K562 (cell line): ENCODE data around the gene BEND4. TPM values are rescaled to one million over a fixed set of nuclear protein-coding genes. Genes with fewer than 3 reads are reported as not detected.

Experiments used
- ATAC-seq: fragments of 200-7000 bp; cut with Tn5 transposase; 3 replicates; pipeline ENCODE4 v1.9.1; 2020; ENCODE audit warnings: moderate library complexity
- BruUV-seq: library from RNA; stranded (reverse); fragments of 400-500 nt; replicated peaks from 2 replicates; lab custom pipeline; 2021; lab: Mats Ljungman, UMichigan
- CTCF ChIA-PET: fragments of 300-600 bp; formaldehyde crosslinking; extraction: SDS; loops from one replicate; lab custom pipeline; 2021; ENCODE audit warnings: low intra/inter-chr PET ratio; lab: Yijun Ruan, JAX
- POLR2A ChIA-PET: fragments of 300-600, 350-650 bp; sonication (Branson Sonifier 250); formaldehyde crosslinking; extraction: SDS; loops from one replicate; lab custom pipeline; 2021; ENCODE audit warnings: antibody characterized with exemption, inconsistent platforms; lab: Yijun Ruan, JAX
- DNase-seq, 4 experiments: peaks; one replicate each; pipeline versions ENCODE4 v3.0.0 to v3.0.0-alpha.2; 2011 to 2018; ENCODE audit warnings: low spot score in 3 of 4, mixed read lengths in 3 of 4; ENCODE audit errors: extremely low read depth in 1 of 4
- FAIRE-seq: peaks from 2 replicates; lab custom pipeline; 2011; peaks lifted over from hg19 to GRCh38; lab: Jason Lieb, UNC
- H2AFZ ChIP-seq: 2 replicates; pipeline ENCODE4 v1.6.0; 2011; ENCODE audit warnings: low read depth, low read length, control low read depth, inconsistent platforms
- H3K27ac ChIP-seq: fragments of 200-600 bp; 3 replicates; pipeline ENCODE4 v1.8.0; 2011; ENCODE audit warnings: low read depth, mild to moderate bottlenecking, control low read depth, inconsistent platforms, low read length, moderate library complexity, mixed read lengths; ENCODE audit errors: extremely low read depth
- H3K27me3 ChIP-seq, 2 experiments: fragments of 300-600 bp in 1 of 2; 2 replicates in 1 of 2; 3 replicates in 1 of 2; pipeline versions ENCODE4 v1.6.0 to v1.8.0; 2011; ENCODE audit warnings: inconsistent platforms in 2 of 2, low read length in 2 of 2, mild to moderate bottlenecking in 1 of 2, mixed read lengths in 1 of 2, moderate library complexity in 1 of 2; ENCODE audit not compliant: control insufficient read depth in 2 of 2, insufficient read depth in 2 of 2
- H3K36me3 ChIP-seq: fragments of 300-600 bp; 3 replicates; pipeline ENCODE4 v1.8.0; 2011; ENCODE audit warnings: mild to moderate bottlenecking, low read length, inconsistent platforms; ENCODE audit not compliant: control insufficient read depth, insufficient read depth
- H3K4me1 ChIP-seq, 2 experiments: fragments of 200-600 bp in 1 of 2; replicated peaks in 1 of 2; 2 replicates in 1 of 2; 3 replicates in 1 of 2; pipeline versions ENCODE4 v1.5.1 to v1.8.0; 2011; ENCODE audit warnings: inconsistent platforms in 2 of 2, low read length in 2 of 2, mild to moderate bottlenecking in 1 of 2, mixed read lengths in 1 of 2, moderate library complexity in 1 of 2; ENCODE audit not compliant: control insufficient read depth in 2 of 2, insufficient read depth in 2 of 2
- H3K4me2 ChIP-seq: 2 replicates; pipeline ENCODE4 v1.6.1; 2011; ENCODE audit warnings: low read length, control low read depth, inconsistent platforms, mixed read lengths; ENCODE audit not compliant: insufficient read depth
- H3K4me3 ChIP-seq: fragments of 200-600 bp; sonication (generic), shearing (Covaris generic); 2 replicates; pipeline ENCODE4 v1.5.1; 2016; ENCODE audit warnings: control low read depth, inconsistent platforms
- H3K79me2 ChIP-seq: fragments of 200-600 bp; 3 replicates; pipeline ENCODE4 v1.8.0; 2011; ENCODE audit warnings: low read length, inconsistent platforms; ENCODE audit not compliant: control insufficient read depth, insufficient read depth
- H3K9ac ChIP-seq, 2 experiments: 2 replicates each; pipeline versions ENCODE4 v1.6.0 to v1.6.1; 2011; ENCODE audit warnings: low read depth in 2 of 2, low read length in 2 of 2, control low read depth in 1 of 2, inconsistent platforms in 1 of 2, mild to moderate bottlenecking in 1 of 2, mixed read lengths in 1 of 2; ENCODE audit not compliant: insufficient read depth in 1 of 2
- H3K9me1 ChIP-seq: one replicate; pipeline ENCODE4 v1.6.0; 2011; ENCODE audit warnings: inconsistent platforms, mild to moderate bottlenecking, low read length, moderate library complexity; ENCODE audit not compliant: control insufficient read depth, insufficient read depth
- H3K9me3 ChIP-seq: replicated peaks from 2 replicates; pipeline ENCODE4 v1.5.1; 2011; ENCODE audit warnings: low read depth, low read length, inconsistent platforms; ENCODE audit not compliant: control insufficient read depth, insufficient read depth
- H4K20me1 ChIP-seq: replicated peaks from 2 replicates; pipeline ENCODE4 v1.6.1; 2011; ENCODE audit warnings: low read length, inconsistent platforms, mixed read lengths; ENCODE audit not compliant: control insufficient read depth, insufficient read depth
- CREBBP ChIP-seq: IDR thresholded peaks from one replicate; pipeline ENCODE4 v1.6.1; 2012; ENCODE audit warnings: low read depth, mild to moderate bottlenecking, control low read depth, inconsistent platforms, low read length
- ELF4 ChIP-seq: fragments of 450-650 bp; formaldehyde crosslinking; IDR thresholded peaks from 2 replicates; pipeline ENCODE4 v1.4.0; 2022; ENCODE audit warnings: missing genetic modification characterization
- IRF2 ChIP-seq: sonication (generic); formaldehyde crosslinking; IDR thresholded peaks from 2 replicates; pipeline ENCODE4 v1.8.1; 2022; ENCODE audit warnings: mild to moderate bottlenecking, missing genetic modification reagents
- KLF13 ChIP-seq: fragments of 450-650 bp; IDR thresholded peaks from 2 replicates; pipeline ENCODE4 v1.6.1; 2016; ENCODE audit warnings: missing genetic modification characterization, low read depth, mild to moderate bottlenecking, missing compliant biosample characterization, moderate library complexity, borderline replicate concordance
- KLF6 ChIP-seq: fragments of 250-450 bp; sonication (Bioruptor Pico); IDR thresholded peaks from 2 replicates; pipeline ENCODE4 v1.4.0; 2020; ENCODE audit warnings: mild to moderate bottlenecking, moderate library complexity, borderline replicate concordance
- LARP7 ChIP-seq: fragments of 450-650 bp; IDR thresholded peaks from 2 replicates; pipeline ENCODE4 v1.6.1; 2016
- MECOM ChIP-seq: fragments of 250-450 bp; sonication (Bioruptor Pico); IDR thresholded peaks from 2 replicates; pipeline ENCODE4 v1.8.0; 2022; ENCODE audit warnings: inconsistent platforms
- NFE2L1 ChIP-seq: fragments of 450-650 bp; IDR thresholded peaks from 2 replicates; pipeline ENCODE4 v1.6.1; 2016; ENCODE audit warnings: missing genetic modification characterization, low read depth, mild to moderate bottlenecking, missing compliant biosample characterization, moderate library complexity, borderline replicate concordance
- NR2C1 ChIP-seq, 2 experiments: fragments of 450-650 bp; IDR thresholded peaks; 2 replicates each; pipeline ENCODE4 v1.6.1; 2017; ENCODE audit warnings: mild to moderate bottlenecking in 2 of 2, antibody characterized with exemption in 1 of 2, inconsistent platforms in 1 of 2, missing compliant biosample characterization in 1 of 2, missing genetic modification characterization in 1 of 2
- POLR2B ChIP-seq: fragments of 450-650 bp; IDR thresholded peaks from 2 replicates; pipeline ENCODE4 v1.6.1; 2018; ENCODE audit warnings: low read depth; ENCODE audit not compliant: partially characterized antibody
- RBFOX2 ChIP-seq: fragments of 200-400 bp; formaldehyde crosslinking; IDR thresholded peaks from 2 replicates; pipeline ENCODE4 v1.6.1; 2017; ENCODE audit warnings: low read depth, mild to moderate bottlenecking, low read length, moderate library complexity
- RNF2 ChIP-seq: sonication (generic); IDR thresholded peaks from 2 replicates; pipeline ENCODE4 v1.6.1; 2016
- RUNX1 ChIP-seq: sonication (generic); IDR thresholded peaks from 2 replicates; pipeline ENCODE4 v1.6.1; 2016; ENCODE audit warnings: antibody characterized with exemption, low read depth
- SMAD2 ChIP-seq: fragments of 150-350 bp; IDR thresholded peaks from 2 replicates; pipeline ENCODE4 v1.6.1; 2014; ENCODE audit warnings: low read depth, mild to moderate bottlenecking, low read length
- TCF7 ChIP-seq: sonication (generic); IDR thresholded peaks from 2 replicates; pipeline ENCODE4 v1.6.1; 2016; ENCODE audit warnings: antibody characterized with exemption, borderline replicate concordance
- ZNF347 ChIP-seq: fragments of 450-650 bp; formaldehyde crosslinking; IDR thresholded peaks from 2 replicates; pipeline ENCODE4 v1.4.0; 2020; ENCODE audit warnings: low read depth, mild to moderate bottlenecking, moderate library complexity
- ZNF395 ChIP-seq: fragments of 200-800 bp; sonication (Bioruptor generic); IDR thresholded peaks from 2 replicates; pipeline ENCODE4 v1.6.1; 2017; ENCODE audit warnings: missing genetic modification characterization, missing compliant biosample characterization
- ZNF449 ChIP-seq: fragments of 250-450 bp; sonication (Bioruptor Pico); IDR thresholded peaks from 2 replicates; pipeline ENCODE4 v1.8.0; 2022; ENCODE audit warnings: moderate library complexity, mild to moderate bottlenecking, inconsistent platforms
- ZNF561 ChIP-seq: fragments of 450-650 bp; formaldehyde crosslinking; conservative IDR thresholded peaks from 2 replicates; pipeline ENCODE4 v1.4.0; 2020; ENCODE audit warnings: mild to moderate bottlenecking, moderate library complexity
- ZNF79 ChIP-seq: fragments of 250-450 bp; sonication (Bioruptor Pico); IDR thresholded peaks from 2 replicates; pipeline ENCODE4 v1.4.0; 2020; ENCODE audit warnings: low read depth, mild to moderate bottlenecking, moderate library complexity
- WGBS: fragments of 100-300 bp; shearing (Covaris generic); methylation state at CpG from one replicate; pipeline ENCODE4 v1.1.6; 2016; ENCODE audit warnings: low coverage, mixed read lengths; ENCODE audit not compliant: insufficient coverage; ENCODE audit errors: missing lambda C conversion rate; 5-methylcytosine and 5-hydroxymethylcytosine counted together
- in situ Hi-C: fragments of 300-500 bp; cut with MboI; formaldehyde crosslinking; loops from 4 replicates; pipeline ENCODE4 v1.15.0; 2018; ENCODE audit warnings: inconsistent platforms, mixed read lengths
- intact Hi-C: fragments of 100-400 bp; cut with micrococcal nuclease; formaldehyde crosslinking; loops from 2 replicates; pipeline ENCODE4 v1.14.2; 2022
- polyA plus RNA-seq, 8 experiments: library from polyadenylated mRNA; depleted of rRNA in 4 of 8; stranded (reverse) in 5 of 8; unstranded in 3 of 8; fragments of >200 nt; fragmentation: Nextera tagmentation in 2 of 8; fragmentation: Illumina TruSeq in 1 of 8; extraction: Ambion mirVana in 2 of 8; extraction: Trizol in 1 of 8; gene quantifications; 2 replicates each; pipeline versions ENCODE4 v1.2.1 to v1.2.3, GENCODE V29; 2011 to 2014; ENCODE audit warnings: inconsistent platforms in 1 of 8, missing spikeins in 1 of 8
- total RNA-seq, 7 experiments: library from RNA; depleted of rRNA in 6 of 7; stranded (reverse); fragments of >200 nt in 6 of 7; fragmentation: Illumina TruSeq in 2 of 7; extraction: Trizol in 2 of 7; gene quantifications; 2 replicates each; pipeline versions ENCODE4 v1.2.1 to v1.2.3, GENCODE V29; 2011 to 2021; ENCODE audit warnings: low replicate concordance in 1 of 7

The BEND4 gene
- total and polyA plus RNA-seq, 9 of the 15 experiments (the other 6 are each of a cell fraction or from before 2014, with no cell fraction given) = not detected

- TF ChIP-seq ZNF395 (no peak), MECOM (CRISPR knock-in tag) (no peak), ZNF561 (no peak), ELF4 (CRISPR knock-in tag) (no peak), LARP7 (no peak), RBFOX2 (no peak)
Measured at GRCh38 chr4:42149004-42149403, 3.5 kb downstream of the BEND4 start (continued).

GRCh38 chr4:42148425-42148824 is 4.0 kb downstream of the BEND4 start:
- Histone ChIP-seq H3K36me3 (no peaks in the 10 kb centered on the region), H3K4me3 (no peak overlapping the region), H3K4me2 (no peak overlapping the region), H3K79me2 (no peaks in the 10 kb centered on the region), H3K27me3 (peaks cover 0 to 4% of the 10 kb centered on the region in 2 experiments; a peak in 1 of 5 replicates), H3K9ac (no peak overlapping the region), H2AFZ (no peak overlapping the region), H3K27ac (no peak overlapping the region), H4K20me1 (no peaks in the 10 kb centered on the region), H3K4me1 (peaks cover 0 to 13% of the 10 kb centered on the region in 2 experiments; a peak in 2 of 5 replicates), H3K9me1 (no peaks in the 10 kb centered on the region), H3K9me3 (no peaks in the 10 kb centered on the region)
- no peak for FAIRE-seq
- 0% methylated on average over 1 of the region's 1 CpG for WGBS
- TF ChIP-seq NR2C1 (IDR thresholded peaks at IDR 0.05) = no peak
- TF ChIP-seq NR2C1 (tag; IDR thresholded peaks at IDR 0.05) = no peak
- no peak for TF ChIP-seq RUNX1
- no peak for TF ChIP-seq SMAD2
- no peak for TF ChIP-seq ZNF79 (CRISPR knock-in tag)
- no peak for TF ChIP-seq RNF2
- no peak for TF ChIP-seq ZNF449 (CRISPR knock-in tag)
- TF ChIP-seq NFE2L1 (tag) = no peak
- TF ChIP-seq TCF7 = no peak
- TF ChIP-seq CREBBP = no peak
- TF ChIP-seq POLR2B = no peak
- no peak for TF ChIP-seq KLF6
- no peak for TF ChIP-seq KLF13 (tag)
- TF ChIP-seq IRF2 (CRISPR knock-in tag) = no peak
- no peak for TF ChIP-seq ZNF347 (CRISPR knock-in tag)
- in situ Hi-C loops (no loop called here), intact Hi-C loops (no loop called here)
- no peak for ATAC-seq
- BruUV-seq = no TSS peak
- DNase-seq = no peak
- ChIA-PET POLR2A (interaction anchor here (0.6 kb wide), 1 partner anchor 14 kb away, joined by 3 read pairs; no protein-coding TSS in a partner anchor), CTCF (no interaction called here)
